Hindlimb muscle (tissue), 1 donor: ENCODE data around the gene IL6ST. TPM values are rescaled to one million over a fixed set of nuclear protein-coding genes. Genes with fewer than 3 reads are reported as not detected.
"Not testable (repeated sequence)": the region's sequence is repeated elsewhere in the genome, so short reads cannot be mapped to it uniquely, and the experiment has no call there.

Experiments
- DNase-seq: peaks from one replicate; pipeline ENCODE4 v3.0.0-alpha.2; 2013
- polyA plus RNA-seq: library from polyadenylated mRNA; unstranded; fragments of 120-200 nt; gene quantifications from one replicate; pipeline ENCODE4 v1.2.1, GENCODE V29; 2013; ENCODE audit not compliant: insufficient read length

The IL6ST gene
- 52.5 TPM for polyA plus RNA-seq

DNA sequence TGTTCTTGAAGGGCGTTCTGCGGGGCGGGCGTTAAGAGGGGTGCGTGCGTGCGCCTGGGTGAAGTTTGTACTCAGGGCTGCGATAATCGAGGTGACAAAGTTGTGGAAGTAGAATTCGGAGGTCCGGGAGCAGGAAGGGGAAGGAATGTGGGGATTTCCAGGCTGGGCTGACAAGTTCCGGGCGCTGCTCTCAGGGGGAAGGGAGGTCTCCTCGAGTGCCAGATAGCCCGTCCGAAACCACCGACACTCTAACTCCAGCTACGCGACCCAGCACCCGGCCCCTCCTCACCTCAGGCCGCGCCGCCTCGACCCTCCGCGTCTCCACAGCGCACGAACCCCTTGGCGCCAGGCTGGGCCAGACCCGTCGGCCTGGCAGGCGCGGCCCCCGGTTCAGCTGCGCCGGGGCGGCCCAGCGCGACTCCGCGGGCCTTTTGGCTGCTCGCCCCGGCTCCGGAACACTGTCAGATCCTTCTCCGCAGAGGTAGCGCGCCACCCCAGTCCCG is at the start of gene IL6ST:
TSS of gene IL6ST (minus strand) at position 469 of the 503 bp plus-strand sequence. CDS start 18,685 bp downstream, outside the sequence.
- DNase-seq, result peak; percentile 80

DNA sequence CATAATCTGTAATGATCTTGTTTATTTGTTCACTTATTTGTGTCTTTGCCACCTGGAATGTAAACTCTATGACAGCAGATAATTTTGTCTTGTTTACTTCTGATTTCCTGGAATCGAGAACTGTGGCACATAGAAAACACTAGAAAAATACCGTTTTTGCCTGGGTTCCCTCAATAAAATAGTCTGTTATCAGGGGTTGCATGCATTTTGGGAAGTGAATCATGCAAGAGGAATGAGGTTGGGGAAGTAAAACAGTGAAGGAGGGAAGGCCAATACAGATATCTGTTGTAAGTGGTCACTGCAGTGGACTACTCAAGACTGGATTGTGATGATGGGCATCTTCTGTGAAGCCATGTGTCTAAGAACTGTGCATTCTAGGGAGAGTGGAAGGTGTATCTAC is 45.2 kb upstream of the IL6ST start:
- DNase-seq, result no peak

DNA sequence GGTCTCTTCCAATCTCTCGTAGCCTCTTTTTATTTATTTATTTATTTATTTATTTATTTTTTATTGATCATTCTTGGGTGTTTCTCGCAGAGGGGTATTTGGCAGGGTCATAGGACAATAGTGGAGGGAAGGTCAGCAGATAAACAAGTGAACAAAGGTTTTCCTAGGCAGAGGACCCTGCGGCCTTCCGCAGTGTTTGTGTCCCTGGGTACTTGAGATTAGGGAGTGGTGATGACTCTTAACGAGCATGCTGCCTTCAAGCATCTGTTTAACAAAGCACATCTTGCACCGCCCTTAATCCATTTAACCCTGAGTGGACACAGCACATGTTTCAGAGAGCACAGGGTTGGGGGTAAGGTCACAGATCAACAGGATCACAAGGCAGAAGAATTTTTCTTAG is 43.4 kb upstream of the IL6ST start:
- not testable (repeated sequence) for DNase-seq

DNA sequence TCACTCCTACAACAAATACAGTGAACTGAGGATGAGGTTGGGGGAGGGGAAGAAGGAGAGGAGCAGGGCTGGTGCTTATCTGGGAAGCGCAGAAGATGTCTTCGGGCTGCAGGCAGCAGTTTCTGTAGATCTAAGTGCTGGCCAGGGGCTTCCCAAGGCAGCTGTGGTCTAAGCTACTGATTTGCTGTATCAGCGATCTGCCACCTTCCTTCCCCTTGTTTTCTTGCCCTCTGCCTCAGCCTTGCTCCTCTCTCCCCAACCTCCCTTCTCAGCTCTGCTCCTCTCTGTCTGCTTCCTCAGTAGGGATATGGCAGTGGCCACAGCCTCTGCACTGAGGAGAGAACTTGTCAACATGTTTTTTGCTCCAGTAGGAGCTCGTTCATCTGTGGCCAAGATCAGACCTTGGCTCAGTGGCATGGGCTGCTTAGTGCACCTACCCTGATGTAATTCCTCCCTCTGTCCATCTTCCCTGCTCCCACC is 42.8 kb upstream of the IL6ST start:
- no peak for DNase-seq

DNA sequence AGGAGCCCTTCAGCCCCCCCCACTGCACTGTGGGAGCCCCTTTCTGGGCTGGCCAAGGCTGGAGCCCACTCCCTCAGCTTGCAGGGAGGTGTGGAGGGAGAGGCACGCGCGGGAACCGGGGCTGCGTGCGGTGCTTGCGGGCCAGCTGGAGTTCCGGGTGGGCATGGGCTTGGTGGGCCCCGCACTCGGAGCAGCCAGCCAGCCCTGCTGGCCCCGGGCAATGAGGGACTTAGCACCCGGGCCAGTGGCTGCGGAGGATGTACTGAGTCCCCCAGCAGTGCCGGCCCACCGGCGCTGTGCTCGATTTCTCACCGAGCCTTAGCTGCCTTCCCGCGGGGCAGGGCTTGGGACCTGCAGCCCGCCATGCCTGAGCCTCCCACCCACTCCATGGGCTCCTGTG is 40.6 kb upstream of the IL6ST start:
- not testable (repeated sequence) for DNase-seq

DNA sequence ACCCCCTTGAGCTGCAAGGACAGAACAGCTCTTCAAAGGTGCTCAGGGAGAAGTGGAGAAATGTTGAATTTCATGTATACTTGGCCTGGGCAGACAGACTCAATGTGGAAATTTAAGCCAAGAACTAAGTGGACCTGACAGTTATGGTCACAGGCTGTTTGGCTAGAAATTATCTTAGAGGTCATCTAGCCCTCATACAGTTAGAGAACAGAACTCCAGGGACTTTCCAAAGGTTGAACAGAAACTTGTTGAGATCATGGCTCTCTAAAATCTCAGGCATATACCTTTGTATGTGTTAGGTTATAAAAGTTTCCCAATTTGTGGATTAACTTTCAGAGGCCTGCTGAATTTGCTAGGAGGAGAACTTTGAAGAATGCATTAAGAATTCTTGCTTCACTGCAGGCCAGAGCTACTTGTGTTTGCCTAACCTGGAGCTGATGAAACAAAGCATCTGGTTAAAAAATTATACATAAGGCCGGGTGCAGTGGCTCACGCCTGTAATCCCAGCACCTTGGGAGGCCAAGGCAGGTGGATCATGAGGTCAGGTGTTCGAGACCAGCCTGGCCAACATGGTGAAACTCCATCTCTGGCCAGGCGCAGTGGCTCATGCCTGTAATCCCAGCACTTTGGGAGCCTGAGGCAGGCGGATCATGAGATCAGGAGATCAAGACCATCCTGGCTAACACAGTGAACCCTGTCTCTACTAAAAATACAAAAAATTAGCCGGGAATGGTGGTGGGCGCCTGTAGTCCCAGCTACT is 35.3 kb upstream of the IL6ST start:
- DNase-seq, result not testable (repeated sequence)

DNA sequence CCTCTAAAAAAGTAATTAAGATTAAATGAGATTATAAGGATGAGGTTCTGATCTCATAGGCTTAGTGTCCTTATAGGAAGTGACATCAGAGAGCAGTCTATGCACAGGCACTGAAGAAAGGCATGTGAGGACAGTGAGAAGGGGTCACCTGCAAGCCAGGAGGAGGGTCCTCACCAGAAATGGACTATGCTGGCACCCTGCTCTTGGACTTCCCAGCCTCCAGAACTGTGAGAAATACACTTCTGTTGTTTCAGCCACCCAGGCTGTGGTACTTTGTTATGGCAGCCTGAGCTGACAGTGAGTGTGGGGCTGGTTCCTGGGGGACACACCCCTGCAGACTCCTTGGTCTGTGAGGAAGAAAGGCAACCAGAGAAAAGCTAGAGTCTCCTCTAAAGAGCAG is 34.7 kb upstream of the IL6ST start:
- no peak for DNase-seq

DNA sequence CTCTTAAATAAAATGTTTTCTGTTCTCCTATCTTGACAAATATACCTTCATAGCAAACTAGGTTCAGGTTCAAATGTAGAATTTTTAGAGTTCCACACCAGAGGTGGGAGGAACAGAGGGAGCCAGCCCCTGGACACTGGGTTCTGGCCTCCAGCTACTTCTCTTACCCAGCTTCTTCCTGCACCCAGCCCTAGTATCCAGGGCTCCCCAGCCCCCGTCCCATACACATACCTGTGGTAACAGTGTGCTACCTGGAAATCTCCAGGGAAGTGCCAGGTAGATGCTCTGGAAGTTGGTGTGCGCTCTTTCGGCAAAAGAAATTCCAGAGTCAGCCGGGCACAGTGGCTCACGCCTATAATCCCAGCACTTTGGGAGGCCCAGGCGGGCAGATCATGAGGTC is 33.9 kb upstream of the IL6ST start:
- DNase-seq, result no peak

DNA sequence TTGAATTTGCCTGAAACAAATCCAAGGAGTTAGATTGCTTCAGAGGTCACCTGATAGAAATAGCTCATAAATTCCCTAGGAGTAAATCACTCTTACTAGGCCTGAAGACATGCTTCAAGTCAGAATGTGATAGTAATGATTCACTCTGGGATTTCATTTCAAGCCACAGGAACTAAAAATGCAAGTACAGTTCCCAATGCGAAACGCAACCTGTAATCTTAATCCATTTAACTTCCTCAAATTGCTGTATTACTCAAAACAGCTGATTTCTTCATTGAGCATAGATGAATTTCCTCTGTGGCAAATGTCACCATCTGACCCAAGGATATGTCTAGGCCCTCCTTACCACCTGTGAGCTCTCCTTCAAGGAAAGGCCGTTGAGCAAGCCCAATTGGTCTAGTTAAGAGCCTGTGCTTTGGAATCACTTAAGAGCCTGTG is 32.1 kb upstream of the IL6ST start:
- DNase-seq, result no peak

DNA sequence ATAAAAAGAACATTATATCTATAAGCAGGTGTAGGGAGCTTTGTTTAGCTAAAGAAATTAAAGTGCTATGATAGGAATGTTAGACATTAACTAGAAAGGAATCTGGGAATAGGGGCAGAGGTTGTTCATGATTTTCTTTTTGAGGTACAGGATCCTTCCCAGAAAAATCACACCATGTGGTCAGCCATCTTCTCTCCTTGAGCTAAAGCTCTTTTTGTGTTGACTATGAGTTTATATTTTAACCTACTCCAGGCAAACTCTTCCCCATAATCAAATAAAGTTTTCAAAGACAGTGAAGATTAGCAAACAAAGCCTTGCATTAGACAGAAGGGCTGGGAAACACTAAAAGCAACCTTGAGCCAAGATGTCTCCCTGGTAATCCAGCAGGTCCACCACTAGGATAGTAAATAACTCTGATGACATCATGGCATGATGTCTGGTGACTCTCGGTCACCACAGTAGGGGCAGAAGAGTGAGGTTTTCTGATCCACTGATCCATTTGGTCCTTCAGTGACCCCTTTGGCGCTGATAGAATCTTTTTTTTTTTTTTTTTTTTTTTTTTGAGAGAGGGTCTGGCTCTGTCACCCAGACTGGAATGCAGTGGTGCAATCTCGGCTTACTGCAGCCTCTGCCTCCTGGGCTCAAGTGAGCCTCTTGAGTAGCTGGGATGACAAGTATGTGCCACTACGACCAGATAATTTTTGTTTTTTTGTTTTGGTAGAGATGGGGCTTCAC is 30.6 kb upstream of the IL6ST start:
- DNase-seq, result no peak

DNA sequence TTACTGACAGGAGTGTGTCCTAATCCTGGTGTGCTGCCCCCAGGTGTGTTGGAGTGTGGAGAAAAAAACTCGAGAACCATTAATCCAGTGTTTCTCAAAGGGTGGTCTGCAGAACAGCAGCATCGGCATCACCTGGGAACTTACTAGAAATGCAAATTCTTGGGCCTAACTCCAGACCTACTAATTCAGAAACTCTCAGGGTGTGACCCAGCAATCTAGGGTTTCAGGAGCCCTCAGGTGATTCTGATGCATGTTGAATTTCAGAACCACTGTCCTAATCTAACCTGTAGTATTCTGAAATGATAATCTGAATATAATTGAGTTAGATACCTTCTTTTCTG is 30.0 kb upstream of the IL6ST start:
- DNase-seq, result no peak

DNA sequence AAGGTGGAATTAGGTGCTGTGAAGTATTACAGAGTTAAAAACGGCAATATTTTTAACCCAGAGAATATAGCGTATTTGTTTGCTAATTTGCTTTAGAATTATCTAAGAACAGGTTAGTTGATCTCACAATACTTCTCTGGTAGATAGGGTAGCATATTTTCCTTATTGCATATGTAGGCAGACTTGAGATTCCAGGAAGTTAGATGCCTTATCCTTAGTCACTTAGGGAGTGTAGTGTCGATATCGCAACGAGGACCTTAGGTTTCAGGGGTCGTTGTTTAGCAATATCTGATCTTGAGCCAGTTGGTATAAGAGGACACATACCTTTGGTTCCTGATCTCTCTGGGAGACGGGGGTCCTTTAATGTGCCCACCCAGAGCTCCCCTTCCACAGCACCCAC is 28.5 kb upstream of the IL6ST start:
- DNase-seq, result no peak

DNA sequence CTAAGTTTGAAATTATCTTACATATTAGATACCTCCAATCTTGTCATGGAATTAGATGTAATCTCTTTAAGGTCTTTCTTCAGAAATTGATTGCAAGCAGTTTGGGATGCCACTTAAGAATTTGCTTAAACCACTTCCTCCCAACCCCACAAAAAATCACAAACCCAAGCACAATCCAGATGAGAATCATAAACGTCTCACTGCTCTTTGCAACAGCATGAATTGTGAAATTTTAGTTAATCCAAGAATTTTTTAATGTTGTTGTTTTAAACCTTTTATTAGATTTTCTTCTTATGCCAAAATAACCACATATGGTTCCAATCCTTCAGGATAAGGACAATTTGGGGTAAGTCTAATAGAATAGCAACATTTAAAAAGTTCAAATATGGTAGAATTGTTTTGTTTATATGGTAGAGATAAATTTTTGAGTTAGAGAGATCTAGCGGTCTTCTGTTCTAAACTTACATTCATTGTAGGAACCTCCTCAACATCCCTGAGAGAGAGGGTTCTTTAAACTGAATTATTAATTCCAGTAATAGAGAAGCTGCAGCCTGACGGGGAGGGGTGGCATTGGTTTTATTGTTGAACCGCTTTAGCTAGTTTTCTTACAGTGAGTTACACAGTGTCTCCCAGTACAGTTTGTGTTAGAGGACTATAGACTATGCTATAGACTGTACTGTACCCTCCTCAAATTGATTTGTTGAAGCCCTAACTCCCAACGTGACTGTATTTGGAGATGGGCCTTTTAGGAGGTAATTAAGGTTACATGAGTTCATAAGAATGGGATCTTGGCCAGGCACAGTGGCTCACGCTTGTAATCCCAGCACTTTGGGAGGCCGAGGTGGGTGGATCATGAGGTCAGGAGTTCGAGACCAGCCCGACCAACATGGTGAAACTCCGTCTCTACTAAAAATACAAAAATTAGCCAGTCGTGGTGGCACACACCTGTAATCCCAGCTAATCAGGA is 24.8 kb upstream of the IL6ST start:
- no peak for DNase-seq

DNA sequence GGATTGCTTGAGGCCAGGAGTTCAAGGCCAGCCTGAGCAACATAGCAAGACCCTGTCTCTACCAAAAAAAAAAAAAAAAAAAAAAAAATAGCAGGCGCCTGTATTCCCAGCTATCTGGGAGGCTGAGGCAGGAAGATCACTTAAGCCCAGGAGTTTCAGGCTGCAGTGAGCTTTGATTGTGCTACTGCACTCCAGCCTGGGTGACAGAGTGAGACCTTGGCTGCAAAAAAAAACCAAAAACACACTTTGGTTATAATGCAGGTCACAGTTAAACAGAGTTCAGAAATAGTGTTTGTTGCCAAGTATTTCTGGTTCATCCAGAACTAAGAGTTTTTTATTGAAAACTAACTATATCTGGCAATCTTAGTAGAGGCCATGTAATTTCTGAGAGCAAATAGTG is 24.1 kb upstream of the IL6ST start:
- DNase-seq, result no peak

DNA sequence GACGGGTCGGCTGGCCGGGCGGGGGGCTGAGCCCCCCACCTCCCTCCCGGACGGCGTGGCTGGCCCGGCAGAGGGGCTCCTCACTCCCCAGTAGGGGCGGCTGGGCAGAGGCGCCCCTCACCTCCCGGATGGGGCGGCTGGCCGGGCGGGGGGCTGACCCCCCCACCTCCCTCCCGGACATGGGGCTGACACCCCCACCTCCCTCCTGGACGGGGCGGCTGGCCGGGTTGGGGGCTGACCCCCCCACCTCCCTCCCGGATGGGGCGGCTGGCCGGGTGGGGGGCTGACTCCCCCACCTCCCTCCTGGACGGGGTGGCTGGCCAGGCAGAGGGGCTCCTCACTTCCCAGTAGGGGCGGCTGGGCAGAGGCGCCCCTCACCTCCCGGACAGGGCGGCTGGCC is 19.9 kb upstream of the IL6ST start:
- not testable (repeated sequence) for DNase-seq

DNA sequence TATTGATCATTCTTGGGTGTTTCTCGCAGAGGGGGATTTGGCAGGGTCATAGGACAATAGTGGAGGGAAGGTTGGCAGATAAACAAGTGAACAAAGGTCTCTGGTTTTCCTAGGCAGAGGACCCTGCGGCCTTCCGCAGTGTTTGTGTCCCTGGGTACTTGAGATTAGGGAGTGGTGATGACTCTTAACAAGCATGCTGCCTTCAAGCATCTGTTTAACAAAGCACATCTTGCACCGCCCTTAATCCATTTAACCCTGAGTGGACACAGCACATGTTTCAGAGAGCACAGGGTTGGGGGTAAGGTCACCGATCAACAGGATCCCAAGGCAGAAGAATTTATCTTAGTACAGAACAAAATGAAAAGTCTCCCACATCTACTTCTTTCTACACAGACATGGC is 19.2 kb upstream of the IL6ST start:
- DNase-seq, result not testable (repeated sequence)

DNA sequence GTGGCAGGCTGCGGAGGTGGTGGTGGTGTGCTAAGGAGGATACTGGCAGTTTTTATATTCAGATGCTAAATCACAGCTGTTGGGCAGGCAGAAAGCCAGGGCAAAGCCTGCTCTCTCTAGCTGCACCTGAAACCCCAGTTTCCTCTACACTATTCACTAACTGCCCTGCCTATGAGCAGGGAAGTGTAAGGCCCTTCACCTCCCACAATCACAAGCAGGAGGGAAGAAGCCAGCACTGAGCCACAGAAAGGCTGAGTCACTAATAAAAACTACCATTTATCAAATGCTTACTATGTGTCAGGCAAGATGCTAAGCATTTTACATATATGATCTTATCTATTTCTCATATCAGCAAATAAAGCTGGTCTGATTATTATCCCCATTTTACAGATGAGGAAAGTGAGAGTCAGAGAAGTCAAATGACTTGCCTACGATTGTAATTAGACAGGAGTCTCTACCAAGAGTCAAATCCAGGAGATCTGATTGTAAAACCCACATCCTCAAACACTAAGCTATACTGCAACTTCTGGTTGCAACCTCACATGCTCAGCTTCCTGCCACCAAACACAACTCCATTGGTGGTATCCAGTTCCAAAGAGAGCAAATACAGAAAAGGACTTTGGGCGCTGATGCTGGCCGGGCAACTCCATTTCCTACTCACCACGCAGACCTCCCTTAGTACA is 17.7 kb upstream of the IL6ST start:
- no peak for DNase-seq

DNA sequence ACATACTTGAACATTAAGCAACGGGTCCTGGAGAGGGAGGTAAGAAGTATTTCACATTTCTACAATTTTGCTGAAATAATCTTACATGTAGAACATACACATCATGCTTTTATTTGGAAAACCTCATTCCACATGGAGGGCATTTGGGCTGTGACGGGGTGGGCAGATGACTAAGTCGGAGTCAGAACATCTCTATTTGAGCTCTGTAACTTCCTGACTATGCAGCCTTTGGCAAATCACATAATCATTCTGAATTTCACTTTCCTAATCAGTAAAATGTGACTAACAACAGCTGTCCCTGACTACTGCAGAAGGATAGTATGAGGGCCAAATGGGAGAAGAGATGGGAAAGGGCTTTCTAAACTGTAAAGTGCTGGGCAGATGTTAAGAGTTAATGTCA is 17.1 kb upstream of the IL6ST start:
- no peak for DNase-seq

DNA sequence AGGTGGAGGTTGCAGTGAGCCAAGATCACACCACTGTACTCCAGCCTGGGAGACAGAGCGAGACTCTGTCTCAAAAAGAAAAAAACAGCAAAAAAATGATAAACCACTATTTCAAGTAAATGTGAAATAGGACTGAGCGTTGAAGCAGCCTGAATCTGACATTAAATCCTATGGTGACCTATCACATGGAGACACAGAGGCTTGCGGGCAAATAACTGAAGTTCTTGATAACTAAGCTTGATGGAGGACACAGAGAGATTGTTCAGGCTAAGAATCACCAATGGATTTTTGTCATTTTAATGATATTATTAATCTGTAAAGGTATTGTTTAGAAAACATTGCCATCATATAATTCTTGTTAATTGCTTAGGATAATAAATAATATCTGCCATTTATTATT is 15.7 kb upstream of the IL6ST start:
- DNase-seq, result no peak

DNA sequence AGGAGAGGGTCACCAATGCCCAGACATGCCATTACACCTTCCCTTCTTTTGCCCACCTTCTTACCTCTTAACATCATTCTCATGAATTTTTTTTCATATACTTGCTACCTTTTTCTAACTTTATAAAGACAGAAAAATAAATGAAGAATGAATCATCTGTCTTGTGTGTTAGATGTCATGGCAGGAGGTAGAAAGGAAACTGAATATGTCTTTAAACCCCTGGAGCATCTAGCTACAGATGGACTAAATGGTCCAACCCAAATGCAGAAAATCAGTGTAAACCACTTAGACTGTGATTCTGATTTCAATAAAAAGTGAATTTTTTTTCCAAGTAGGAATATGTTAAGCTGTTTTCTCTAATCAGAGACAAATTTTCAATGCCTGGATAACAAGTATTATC is 11.8 kb upstream of the IL6ST start:
- DNase-seq, result no peak

DNA sequence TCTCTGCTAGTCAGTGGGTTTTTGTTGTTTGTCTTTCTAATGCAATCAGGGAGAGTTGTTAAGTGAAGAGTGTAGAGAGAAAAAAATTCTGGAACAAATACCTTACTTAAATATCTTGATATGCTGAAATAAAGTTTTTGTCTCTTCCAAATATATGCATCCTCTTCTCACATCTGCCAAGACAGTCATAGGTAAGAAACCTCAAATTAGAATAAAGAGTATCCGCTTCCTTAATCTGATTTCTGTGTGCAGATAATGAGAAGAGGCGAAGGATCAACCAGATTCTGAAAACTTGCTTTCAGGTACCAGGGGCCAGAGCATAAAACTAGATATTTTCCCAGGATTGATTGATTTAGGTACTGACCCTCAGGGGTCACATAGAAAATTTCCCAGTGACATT is 11.3 kb upstream of the IL6ST start:
- no peak for DNase-seq

DNA sequence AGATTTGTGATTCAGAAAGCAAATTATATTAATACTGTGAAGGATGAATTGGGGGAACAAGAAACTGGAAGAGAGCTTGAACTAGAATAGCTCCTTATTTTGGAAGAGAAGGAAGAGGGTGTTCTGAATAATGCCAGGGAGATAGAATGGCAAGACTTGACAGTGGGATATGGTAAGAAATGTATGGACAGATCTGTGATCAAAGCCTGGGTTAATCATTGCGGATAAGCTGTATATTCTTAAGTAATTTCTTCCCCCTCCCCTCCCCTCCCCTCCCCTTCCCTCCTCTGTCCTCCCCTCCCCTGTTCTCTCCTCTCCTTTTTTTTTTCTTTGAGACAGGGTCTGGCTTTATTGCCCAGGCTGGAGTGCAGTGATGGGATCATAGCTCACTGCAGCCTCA is 10.1 kb upstream of the IL6ST start:
- DNase-seq, result no peak
